ENCODE measurements around the gene MMD2.

The MMD2 gene

DNA sequence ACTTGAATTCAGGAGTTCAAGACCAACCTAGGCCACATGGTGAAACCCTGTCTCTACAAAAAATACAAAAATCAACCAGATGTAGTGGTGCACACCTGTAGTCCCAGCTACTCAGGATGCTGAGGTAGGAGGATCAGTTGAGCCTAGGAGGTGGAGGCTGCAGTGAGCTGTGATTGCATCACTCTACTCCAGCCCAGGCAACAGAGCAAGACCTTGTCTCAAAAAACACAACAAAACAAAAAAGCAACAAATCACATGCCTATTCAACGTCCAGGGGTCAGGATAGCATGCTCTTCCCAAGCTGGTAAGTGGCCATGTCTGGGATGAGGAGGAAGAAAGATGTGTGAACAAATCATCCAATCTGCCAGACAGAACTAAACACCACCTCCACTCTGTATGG is 69.3 kb downstream of the MMD2 start:
- no peak overlapping the region for H3K27ac ChIP-seq
- no peak overlapping the region for H3K9ac ChIP-seq
- H3K79me2 ChIP-seq = no peaks in the 10 kb centered on the region
- H3K4me3 ChIP-seq (ENCODE audit: low read depth, low read length) = no peak overlapping the region
- TF ChIP-seq, protein P1, sequence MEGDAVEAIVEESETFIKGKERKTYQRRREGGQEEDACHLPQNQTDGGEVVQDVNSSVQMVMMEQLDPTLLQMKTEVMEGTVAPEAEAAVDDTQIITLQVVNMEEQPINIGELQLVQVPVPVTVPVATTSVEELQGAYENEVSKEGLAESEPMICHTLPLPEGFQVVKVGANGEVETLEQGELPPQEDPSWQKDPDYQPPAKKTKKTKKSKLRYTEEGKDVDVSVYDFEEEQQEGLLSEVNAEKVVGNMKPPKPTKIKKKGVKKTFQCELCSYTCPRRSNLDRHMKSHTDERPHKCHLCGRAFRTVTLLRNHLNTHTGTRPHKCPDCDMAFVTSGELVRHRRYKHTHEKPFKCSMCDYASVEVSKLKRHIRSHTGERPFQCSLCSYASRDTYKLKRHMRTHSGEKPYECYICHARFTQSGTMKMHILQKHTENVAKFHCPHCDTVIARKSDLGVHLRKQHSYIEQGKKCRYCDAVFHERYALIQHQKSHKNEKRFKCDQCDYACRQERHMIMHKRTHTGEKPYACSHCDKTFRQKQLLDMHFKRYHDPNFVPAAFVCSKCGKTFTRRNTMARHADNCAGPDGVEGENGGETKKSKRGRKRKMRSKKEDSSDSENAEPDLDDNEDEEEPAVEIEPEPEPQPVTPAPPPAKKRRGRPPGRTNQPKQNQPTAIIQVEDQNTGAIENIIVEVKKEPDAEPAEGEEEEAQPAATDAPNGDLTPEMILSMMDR (IDR thresholded peaks at IDR 0.05) = no peak
- no peaks in the 10 kb centered on the region for H3K9me3 ChIP-seq (ENCODE audit: control insufficient read depth, low read length)
- no peaks in the 10 kb centered on the region for H3K27me3 ChIP-seq (ENCODE audit: control insufficient read depth, insufficient read depth, low read length)
- no peak overlapping the region for H2AFZ ChIP-seq
- H3K4me1 ChIP-seq = no peaks in the 10 kb centered on the region
- H3K36me3 ChIP-seq (ENCODE audit: control insufficient read depth, insufficient read depth, low read length) = no peaks in the 10 kb centered on the region
- no peak overlapping the region for H3K4me2 ChIP-seq (ENCODE audit: low read length)

DNA sequence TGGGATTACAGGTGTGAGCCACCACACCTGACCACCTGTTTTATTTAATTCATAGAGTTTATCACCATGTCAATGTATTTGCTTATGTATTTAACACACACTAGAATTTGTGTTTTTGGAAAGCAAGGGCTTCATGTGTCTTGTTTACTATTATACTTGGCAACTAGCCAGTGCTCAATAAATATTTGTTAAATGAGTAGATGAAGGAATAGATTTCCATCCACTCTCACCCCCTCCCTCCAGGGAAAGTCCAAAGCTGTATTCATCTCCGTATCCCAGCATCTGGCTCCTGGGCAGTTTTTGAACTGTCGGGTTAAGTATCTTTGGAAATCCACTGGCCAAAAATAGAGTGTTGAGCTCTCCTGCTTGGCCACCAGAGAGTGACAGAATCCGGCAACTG is 70.8 kb downstream of the MMD2 start:
- no peaks in the 10 kb centered on the region for H3K9me3 ChIP-seq (ENCODE audit: control insufficient read depth, low read length)
- no peaks in the 10 kb centered on the region for H3K36me3 ChIP-seq (ENCODE audit: control insufficient read depth, insufficient read depth, low read length)
- H3K27ac ChIP-seq = no peak overlapping the region
- TF ChIP-seq, protein P1 (IDR thresholded peaks at IDR 0.05) = no peak
- no peak overlapping the region for H2AFZ ChIP-seq
- no peaks in the 10 kb centered on the region for H3K27me3 ChIP-seq (ENCODE audit: control insufficient read depth, insufficient read depth, low read length)
- H3K4me2 ChIP-seq (ENCODE audit: low read length) = no peak overlapping the region
- no peaks in the 10 kb centered on the region for H3K4me1 ChIP-seq
- H3K4me3 ChIP-seq (ENCODE audit: low read depth, low read length) = no peak overlapping the region
- no peak overlapping the region for H3K9ac ChIP-seq
- no peaks in the 10 kb centered on the region for H3K79me2 ChIP-seq

DNA sequence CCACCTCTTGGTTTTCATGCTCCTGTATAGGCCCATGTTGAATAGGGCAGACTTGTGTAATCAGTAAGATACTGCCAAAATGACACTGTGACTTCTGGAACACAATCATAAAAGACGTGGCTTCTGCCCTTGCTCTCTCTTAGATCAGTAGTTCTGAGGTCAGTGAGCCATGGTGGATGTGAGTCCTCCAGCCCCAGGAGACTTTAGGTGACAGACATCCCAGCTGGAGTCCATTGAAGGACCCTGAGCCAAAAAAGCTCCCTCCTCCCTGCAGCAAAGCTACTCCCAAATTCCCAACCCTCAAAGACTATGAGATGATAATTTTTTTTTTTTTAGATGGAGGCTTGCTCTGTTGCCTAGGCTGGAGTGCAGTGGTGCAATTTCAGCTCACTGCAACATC is 72.3 kb downstream of the MMD2 start:
- no peaks in the 10 kb centered on the region for H3K27me3 ChIP-seq (ENCODE audit: control insufficient read depth, insufficient read depth, low read length)
- H3K9me3 ChIP-seq (ENCODE audit: control insufficient read depth, low read length) = no peaks in the 10 kb centered on the region
- H3K4me1 ChIP-seq = no peaks in the 10 kb centered on the region
- H3K4me2 ChIP-seq (ENCODE audit: low read length) = no peak overlapping the region
- no peak overlapping the region for H3K4me3 ChIP-seq (ENCODE audit: low read depth, low read length)
- H3K79me2 ChIP-seq = no peaks in the 10 kb centered on the region
- H3K36me3 ChIP-seq (ENCODE audit: control insufficient read depth, insufficient read depth, low read length) = no peaks in the 10 kb centered on the region
- H3K9ac ChIP-seq = no peak overlapping the region
- H3K27ac ChIP-seq = no peak overlapping the region
- TF ChIP-seq, protein P1 (IDR thresholded peaks at IDR 0.05) = no peak
- no peak overlapping the region for H2AFZ ChIP-seq

DNA sequence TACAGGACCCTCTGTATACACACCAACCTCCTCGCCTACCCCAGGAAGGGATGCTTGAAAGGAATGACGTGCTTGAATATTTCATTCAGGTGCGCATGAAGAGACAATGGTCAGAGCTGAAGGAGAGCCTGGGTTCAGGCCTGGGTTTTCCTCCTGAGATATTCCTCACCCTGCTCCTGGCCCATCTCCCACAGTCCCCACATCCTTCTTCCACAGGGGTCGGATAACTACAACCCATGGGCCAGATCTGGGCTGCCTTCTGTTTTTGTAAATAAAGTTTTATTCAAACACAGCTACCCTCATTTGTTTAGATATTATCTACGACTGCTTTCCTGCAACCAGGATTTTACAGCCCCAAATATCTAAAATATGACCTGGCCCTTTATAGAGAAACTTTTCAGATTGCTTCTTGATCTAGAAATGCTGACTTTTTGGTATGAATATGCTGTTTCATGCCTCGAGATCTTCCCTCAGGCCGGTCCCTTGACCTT is 73.6 kb downstream of the MMD2 start:
- Histone ChIP-seq H3K4me1 (no peaks in the 10 kb centered on the region), H3K27me3 (ENCODE audit: control insufficient read depth, insufficient read depth, low read length) (no peaks in the 10 kb centered on the region), H3K27ac (no peak overlapping the region), H3K4me3 (ENCODE audit: low read depth, low read length) (no peak overlapping the region), H3K9me3 (ENCODE audit: control insufficient read depth, low read length) (no peaks in the 10 kb centered on the region), H3K4me2 (ENCODE audit: low read length) (no peak overlapping the region), H3K36me3 (ENCODE audit: control insufficient read depth, insufficient read depth, low read length) (no peaks in the 10 kb centered on the region), H2AFZ (no peak overlapping the region), H3K9ac (no peak overlapping the region), H3K79me2 (no peaks in the 10 kb centered on the region)
- TF ChIP-seq, protein P1 (IDR thresholded peaks at IDR 0.05) = no peak

DNA sequence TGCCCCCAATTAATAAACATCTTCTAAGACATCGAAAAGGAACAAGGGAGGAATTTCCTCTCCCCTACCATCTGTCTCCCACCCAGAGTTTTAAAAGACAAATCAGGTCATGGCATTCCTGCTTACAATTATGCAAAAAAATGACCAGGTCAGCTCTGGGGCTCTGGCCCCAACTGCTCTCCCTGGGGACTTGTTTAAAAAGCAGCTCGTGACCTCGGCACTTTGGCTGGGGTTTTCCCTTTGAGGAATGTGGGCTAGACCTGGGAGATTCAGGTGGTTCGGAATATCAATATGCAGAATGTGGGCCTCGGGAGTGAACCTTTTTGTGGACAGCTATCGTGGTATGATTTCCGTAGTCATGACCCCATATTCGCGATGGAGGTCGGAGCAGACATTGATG is 74.8 kb downstream of the MMD2 start:
- TF ChIP-seq, protein P1 (IDR thresholded peaks at IDR 0.05) = no peak
- Histone ChIP-seq H3K4me1 (no peaks in the 10 kb centered on the region), H3K79me2 (no peaks in the 10 kb centered on the region), H3K9ac (no peak overlapping the region), H3K4me3 (ENCODE audit: low read depth, low read length) (no peak overlapping the region), H3K9me3 (ENCODE audit: control insufficient read depth, low read length) (no peaks in the 10 kb centered on the region), H3K27ac (no peak overlapping the region), H3K27me3 (ENCODE audit: control insufficient read depth, insufficient read depth, low read length) (no peaks in the 10 kb centered on the region), H2AFZ (no peak overlapping the region), H3K4me2 (ENCODE audit: low read length) (no peak overlapping the region), H3K36me3 (ENCODE audit: control insufficient read depth, insufficient read depth, low read length) (no peaks in the 10 kb centered on the region)
